HEK293 (cell line): Measurements from ENCODE around the gene SULT1B1.

Experiments used
- CTCF ChIA-PET: fragments of 350-600 bp; formaldehyde crosslinking; extraction: SDS; loops from one replicate; lab custom pipeline; 2021; ENCODE audit warnings: antibody characterized with exemption; lab: Yijun Ruan, JAX
- POLR2A ChIA-PET: fragments of 300-600 bp; formaldehyde crosslinking; extraction: SDS; loops from one replicate; lab custom pipeline; 2020; ENCODE audit warnings: antibody characterized with exemption, inconsistent platforms; lab: Yijun Ruan, JAX
- H3K27ac ChIP-seq: fragments of 200-500 bp; sonication (Bioruptor generic); 2 replicates; pipeline ENCODE4 v1.5.1; 2014; ENCODE audit warnings: low read depth, low read length, control low read depth, inconsistent platforms; ENCODE audit errors: extremely low read depth
- H3K36me3 ChIP-seq, 2 experiments: fragments of 200-500 bp in 1 of 2; sonication (Bioruptor generic) in 1 of 2; 1 replicate in 1 of 2; 2 replicates in 1 of 2; pipeline ENCODE4 v1.5.1; 2014 to 2017; ENCODE audit warnings: inconsistent platforms in 2 of 2, low read length in 2 of 2; ENCODE audit not compliant: control insufficient read depth in 2 of 2, insufficient read depth in 1 of 2
- H3K4me1 ChIP-seq: fragments of 200-500 bp; sonication (Bioruptor generic); 2 replicates; pipeline ENCODE4 v1.5.1; 2014; ENCODE audit warnings: mild to moderate bottlenecking, low read length, inconsistent platforms; ENCODE audit not compliant: control insufficient read depth, insufficient read depth
- H3K4me3 ChIP-seq: 2 replicates; pipeline ENCODE4 v1.5.1; 2011; ENCODE audit warnings: low read depth, mild to moderate bottlenecking, control low read depth, low read length, moderate library complexity
- H3K9me3 ChIP-seq: fragments of 200-500 bp; sonication (Bioruptor generic); 2 replicates; pipeline ENCODE4 v1.5.1; 2014; ENCODE audit warnings: low read depth, low read length, inconsistent platforms; ENCODE audit not compliant: control insufficient read depth, insufficient read depth
- KLF10 ChIP-seq: fragments of 450-650 bp; IDR thresholded peaks from 2 replicates; pipeline ENCODE4 v1.5.1; 2018; ENCODE audit warnings: missing biosample characterization, mild to moderate bottlenecking, missing genetic modification characterization
- MEIS1 ChIP-seq: sonication (generic); formaldehyde crosslinking; IDR thresholded peaks from 2 replicates; pipeline ENCODE4 v1.8.1; 2022; ENCODE audit warnings: missing genetic modification reagents, mild to moderate bottlenecking, borderline replicate concordance
- SALL2 ChIP-seq: fragments of 450-650 bp; formaldehyde crosslinking; IDR thresholded peaks from 2 replicates; pipeline ENCODE4 v1.5.0; 2017; ENCODE audit warnings: missing biosample characterization, mild to moderate bottlenecking, missing genetic modification characterization, borderline replicate concordance
- ZBTB1 ChIP-seq: fragments of 450-650 bp; formaldehyde crosslinking; IDR thresholded peaks from 2 replicates; pipeline ENCODE4 v1.5.1; 2016; ENCODE audit warnings: missing biosample characterization, missing genetic modification characterization
- ZBTB10 ChIP-seq: fragments of 450-650 bp; formaldehyde crosslinking; IDR thresholded peaks from 2 replicates; pipeline ENCODE4 v1.5.1; 2016; ENCODE audit warnings: missing biosample characterization, missing genetic modification characterization
- ZEB2 ChIP-seq: fragments of 450-650 bp; formaldehyde crosslinking; IDR thresholded peaks from 2 replicates; pipeline ENCODE4 v1.5.1; 2016; ENCODE audit warnings: missing biosample characterization, missing genetic modification characterization
- ZFP37 ChIP-seq: fragments of 450-650 bp; formaldehyde crosslinking; IDR thresholded peaks from 2 replicates; pipeline ENCODE4 v1.5.1; 2016; ENCODE audit warnings: missing biosample characterization, missing genetic modification characterization
- ZNF114 ChIP-seq: fragments of 450-650 bp; formaldehyde crosslinking; IDR thresholded peaks from 2 replicates; pipeline ENCODE4 v1.5.0; 2017; ENCODE audit warnings: missing biosample characterization, missing genetic modification characterization
- ZNF223 ChIP-seq: fragments of 450-650 bp; formaldehyde crosslinking; IDR thresholded peaks from 2 replicates; pipeline ENCODE4 v1.5.1; 2016; ENCODE audit warnings: missing biosample characterization, missing genetic modification characterization
- ZNF266 ChIP-seq: fragments of 450-650 bp; formaldehyde crosslinking; IDR thresholded peaks from 2 replicates; pipeline ENCODE4 v1.5.1; 2016; ENCODE audit warnings: missing biosample characterization, missing genetic modification characterization, low read depth
- ZNF302 ChIP-seq: fragments of 450-650 bp; formaldehyde crosslinking; IDR thresholded peaks from 2 replicates; pipeline ENCODE4 v1.5.1; 2016; ENCODE audit warnings: missing biosample characterization, missing genetic modification characterization, low read depth
- ZNF354C ChIP-seq: fragments of 450-650 bp; formaldehyde crosslinking; IDR thresholded peaks from 2 replicates; pipeline ENCODE4 v1.5.1; 2016; ENCODE audit warnings: missing biosample characterization, missing genetic modification characterization, low read depth, borderline replicate concordance
- ZNF362 ChIP-seq: fragments of 450-650 bp; formaldehyde crosslinking; IDR thresholded peaks from 2 replicates; pipeline ENCODE4 v1.5.1; 2016; ENCODE audit warnings: missing biosample characterization, missing genetic modification characterization
- ZNF366 ChIP-seq: fragments of 450-650 bp; formaldehyde crosslinking; conservative IDR thresholded peaks from 2 replicates; pipeline ENCODE4 v1.5.1; 2016; ENCODE audit warnings: missing biosample characterization, missing genetic modification characterization
- ZNF404 ChIP-seq: fragments of 450-650 bp; formaldehyde crosslinking; IDR thresholded peaks from 2 replicates; pipeline ENCODE4 v1.5.1; 2017; ENCODE audit warnings: missing biosample characterization, missing genetic modification characterization
- ZNF48 ChIP-seq: fragments of 450-650 bp; formaldehyde crosslinking; IDR thresholded peaks from 2 replicates; pipeline ENCODE4 v1.5.1; 2016; ENCODE audit warnings: missing biosample characterization, missing genetic modification characterization
- ZNF529 ChIP-seq: fragments of 450-650 bp; formaldehyde crosslinking; IDR thresholded peaks from 2 replicates; pipeline ENCODE4 v1.5.1; 2017; ENCODE audit warnings: missing genetic modification characterization, missing biosample characterization; ENCODE audit not compliant: insufficient replicate concordance
- ZNF530 ChIP-seq: fragments of 450-650 bp; formaldehyde crosslinking; IDR thresholded peaks from 2 replicates; pipeline ENCODE4 v1.5.1; 2016; ENCODE audit warnings: low read depth, missing biosample characterization, missing genetic modification characterization
- ZNF544 ChIP-seq: fragments of 450-650 bp; formaldehyde crosslinking; IDR thresholded peaks from 2 replicates; pipeline ENCODE4 v1.5.0; 2017; ENCODE audit warnings: missing biosample characterization, missing genetic modification characterization
- ZNF585B ChIP-seq: fragments of 450-650 bp; formaldehyde crosslinking; IDR thresholded peaks from 2 replicates; pipeline ENCODE4 v1.5.1; 2016; ENCODE audit warnings: missing biosample characterization, missing genetic modification characterization
- ZNF629 ChIP-seq: fragments of 450-650 bp; formaldehyde crosslinking; IDR thresholded peaks from 2 replicates; pipeline ENCODE4 v1.5.1; 2017; ENCODE audit warnings: missing biosample characterization, missing genetic modification characterization
- ZNF777 ChIP-seq: fragments of 450-650 bp; formaldehyde crosslinking; IDR thresholded peaks from 2 replicates; pipeline ENCODE4 v1.5.1; 2017; ENCODE audit warnings: missing biosample characterization, missing genetic modification characterization, borderline replicate concordance
- TF ChIP-seq, protein P1 (sequence below): fragments of 450-650 bp; formaldehyde crosslinking; IDR thresholded peaks from 2 replicates; pipeline ENCODE4 v1.5.1; 2016; ENCODE audit warnings: missing biosample characterization, missing genetic modification characterization, borderline replicate concordance
- TF ChIP-seq, protein P2 (sequence below): fragments of 450-650 bp; formaldehyde crosslinking; optimal IDR thresholded peaks from 2 replicates; pipeline ENCODE3; 2016; ENCODE audit warnings: missing biosample characterization, mild to moderate bottlenecking, missing genetic modification characterization

Gene SULT1B1

GRCh38 chr4:69782651-69783310, 22.4 kb upstream of the SULT1B1 start (continued):
- TF ChIP-seq ZBTB10 (no peak), ZNF48 (no peak), ZNF777 (no peak), ZNF585B (tag by site-specific recombination) (no peak)

DNA sequence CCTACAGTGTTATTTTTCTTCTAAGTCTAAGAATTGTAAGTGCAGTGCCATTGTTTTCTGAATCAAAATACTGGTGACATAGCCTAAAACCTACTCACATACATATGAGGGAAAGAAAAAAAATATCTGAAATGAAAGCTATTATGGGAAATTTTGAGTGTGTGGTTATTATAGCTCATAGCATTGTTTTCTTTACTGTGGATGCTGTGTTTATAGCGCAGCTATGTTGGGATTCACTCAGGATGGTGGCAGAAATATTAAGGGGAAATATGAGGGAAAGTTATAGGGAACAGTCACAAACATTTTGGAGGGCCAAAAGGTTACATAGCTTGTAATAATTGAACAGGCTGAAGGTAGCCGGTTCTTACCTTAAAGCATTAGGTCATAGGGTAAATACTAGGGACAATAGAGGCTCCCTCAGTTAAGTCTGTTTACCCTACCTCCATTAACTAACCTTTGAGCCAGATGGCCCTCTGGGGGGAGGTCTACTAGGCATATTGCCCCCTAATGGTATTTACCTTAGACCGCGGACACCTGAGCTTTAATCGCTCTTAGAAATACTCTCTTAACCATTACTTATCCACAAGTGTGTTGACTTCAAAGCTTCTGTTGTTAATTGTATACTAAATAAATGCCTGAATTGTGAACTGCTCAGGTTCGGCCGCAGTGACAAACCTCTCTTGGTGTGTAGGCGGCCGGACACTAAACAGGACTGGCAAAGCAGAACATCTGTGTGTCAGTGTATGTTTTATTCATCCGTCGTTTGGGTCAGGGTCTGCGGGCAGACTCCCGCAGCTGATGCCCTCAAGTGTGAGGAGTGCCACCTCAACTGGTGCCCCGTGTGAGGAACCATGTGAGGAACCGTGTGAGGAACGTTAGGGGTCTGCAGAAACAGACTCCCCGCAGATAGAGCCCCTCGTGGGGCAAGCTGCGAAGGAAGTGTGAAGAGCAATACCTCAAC, 21.3 kb upstream of the SULT1B1 start:
- POLR2A ChIA-PET: no interaction called here
- H3K9me3 ChIP-seq: no peaks in the 10 kb centered on the region
- no peaks in the 10 kb centered on the region for H3K4me1 ChIP-seq
- no peak overlapping the region for H3K27ac ChIP-seq
- TF ChIP-seq ZNF266 (no peak), ZNF544 (tag by site-specific recombination) (no peak), ZNF223 (no peak), ZNF585B (tag by site-specific recombination) (no peak), ZNF114 (tag by site-specific recombination) (no peak), ZBTB1 (tag by site-specific recombination) (no peak), ZNF366 (tag by site-specific recombination) (no peak), ZNF529 (tag by site-specific recombination) (no peak), ZEB2 (tag by site-specific recombination) (no peak), ZNF629 (tag by site-specific recombination) (no peak)
- TF ChIP-seq, protein P1, sequence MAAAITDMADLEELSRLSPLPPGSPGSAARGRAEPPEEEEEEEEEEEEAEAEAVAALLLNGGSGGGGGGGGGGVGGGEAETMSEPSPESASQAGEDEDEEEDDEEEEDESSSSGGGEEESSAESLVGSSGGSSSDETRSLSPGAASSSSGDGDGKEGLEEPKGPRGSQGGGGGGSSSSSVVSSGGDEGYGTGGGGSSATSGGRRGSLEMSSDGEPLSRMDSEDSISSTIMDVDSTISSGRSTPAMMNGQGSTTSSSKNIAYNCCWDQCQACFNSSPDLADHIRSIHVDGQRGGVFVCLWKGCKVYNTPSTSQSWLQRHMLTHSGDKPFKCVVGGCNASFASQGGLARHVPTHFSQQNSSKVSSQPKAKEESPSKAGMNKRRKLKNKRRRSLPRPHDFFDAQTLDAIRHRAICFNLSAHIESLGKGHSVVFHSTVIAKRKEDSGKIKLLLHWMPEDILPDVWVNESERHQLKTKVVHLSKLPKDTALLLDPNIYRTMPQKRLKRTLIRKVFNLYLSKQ (tag by site-specific recombination): no peak
- CTCF ChIA-PET: interaction anchor here (0.6 kb wide), 1 partner anchor 402 kb away, joined by 3 read pairs; no protein-coding TSS in a partner anchor
- no peak overlapping the region for H3K4me3 ChIP-seq
- no peaks in the 10 kb centered on the region for H3K36me3 ChIP-seq

GRCh38 chr4:69780141-69780540, 19.7 kb upstream of the SULT1B1 start:
- TF ChIP-seq SALL2 (tag by site-specific recombination) (no peak), ZNF530 (tag by site-specific recombination) (no peak), KLF10 (tag by site-specific recombination) (no peak), ZNF404 (tag by site-specific recombination) (no peak), ZNF354C (tag by site-specific recombination) (no peak), ZNF362 (tag by site-specific recombination) (no peak), ZNF302 (tag by site-specific recombination) (no peak), MEIS1 (no peak), ZFP37 (no peak)
- TF ChIP-seq, protein P2, sequence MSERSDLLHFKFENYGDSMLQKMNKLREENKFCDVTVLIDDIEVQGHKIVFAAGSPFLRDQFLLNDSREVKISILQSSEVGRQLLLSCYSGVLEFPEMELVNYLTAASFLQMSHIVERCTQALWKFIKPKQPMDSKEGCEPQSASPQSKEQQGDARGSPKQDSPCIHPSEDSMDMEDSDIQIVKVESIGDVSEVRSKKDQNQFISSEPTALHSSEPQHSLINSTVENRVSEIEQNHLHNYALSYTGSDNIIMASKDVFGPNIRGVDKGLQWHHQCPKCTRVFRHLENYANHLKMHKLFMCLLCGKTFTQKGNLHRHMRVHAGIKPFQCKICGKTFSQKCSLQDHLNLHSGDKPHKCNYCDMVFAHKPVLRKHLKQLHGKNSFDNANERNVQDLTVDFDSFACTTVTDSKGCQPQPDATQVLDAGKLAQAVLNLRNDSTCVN: no peak
- TF ChIP-seq, all 188 proteins: peak for 0
- no peaks in the 10 kb centered on the region for H3K36me3 ChIP-seq
- CTCF ChIA-PET: no interaction called here
- no peaks in the 10 kb centered on the region for H3K4me1 ChIP-seq
- no peaks in the 10 kb centered on the region for H3K9me3 ChIP-seq
- H3K27ac ChIP-seq: no peak overlapping the region
- H3K4me3 ChIP-seq: no peak overlapping the region
- POLR2A ChIA-PET: no interaction called here
